ENCODE results near the gene PCDHGA1. TPM values are rescaled to one million over a fixed set of nuclear protein-coding genes. Genes with fewer than 3 reads are reported as not detected.
"Not testable (repeated sequence)": the region's sequence is repeated elsewhere in the genome, so short reads cannot be mapped to it uniquely, and the experiment has no call there.

PCDHGA1 gene
- total RNA-seq, 4 donors from 2014 or later, result 0.65 to 0.97 (median 0.71) TPM

DNA sequence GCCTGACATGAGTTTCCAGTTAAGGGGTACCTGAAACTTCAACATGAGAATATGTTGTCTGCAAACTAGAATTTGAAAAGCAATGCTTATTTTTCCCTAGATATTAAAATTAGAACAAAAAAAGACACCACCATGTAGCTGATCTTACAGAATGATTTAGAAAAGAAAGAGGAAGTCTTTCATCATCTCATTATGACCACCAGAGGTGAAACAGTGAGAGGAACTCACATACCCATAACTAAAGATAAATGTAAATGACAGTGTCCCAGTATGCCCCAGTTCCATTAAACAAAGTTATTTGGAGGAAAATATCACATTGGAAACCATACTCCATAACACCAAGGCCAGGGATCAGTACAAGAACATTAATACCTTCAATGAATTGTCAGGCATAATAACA lies 16.6 kb upstream of the PCDHGA1 start:
- peaks cover 0 to 15% (median 7%) of the 10 kb centered on the region in 3 donors for H3K9me3 ChIP-seq
- in situ Hi-C loops (cut with MboI; ENCODE audit: low sequenced_read_pairs in 4 of 4), result no loop called here
- no peak overlapping the region for H3K27ac ChIP-seq
- intact Hi-C loops (cut with DNase I; ENCODE audit: low total_unique reads), result no loop called here
- TF ChIP-seq CTCF (IDR thresholded peaks at IDR 0.05 in 4 of 5, conservative IDR thresholded peaks at IDR 0.05 in 1 of 5), result no peak
- TF ChIP-seq POLR2A (IDR thresholded peaks at IDR 0.05), result no peak
- DNase-seq, result no peak
- ATAC-seq, result no peak
- no peaks in the 10 kb centered on the region for H3K27me3 ChIP-seq
- H3K4me3 ChIP-seq, result no peak overlapping the region
- peaks cover 10% of the 10 kb centered on the region in 2 donors for H3K4me1 ChIP-seq
- H3K36me3 ChIP-seq, result peaks cover 0 to 34% of the 10 kb centered on the region in 2 donors

GRCh38 chr5:141316963-141317362 lies 13.4 kb upstream of the PCDHGA1 start:
- H3K4me3 ChIP-seq; ATAC-seq; H3K27me3 ChIP-seq; in situ Hi-C loops (cut with MboI; ENCODE audit: low sequenced_read_pairs in 4 of 4); intact Hi-C loops (cut with DNase I; ENCODE audit: low total_unique reads); DNase-seq: not testable (repeated sequence)
- Histone ChIP-seq H3K36me3 (peaks cover 3 to 46% of the 10 kb centered on the region in 2 donors), H3K9me3 (peaks cover 0 to 24% (median 17%) of the 10 kb centered on the region in 3 donors), H3K27ac (peak overlapping the region in 1 of 4 donors; percentile 85), H3K4me1 (peaks cover 30 to 31% of the 10 kb centered on the region in 2 donors)

DNA sequence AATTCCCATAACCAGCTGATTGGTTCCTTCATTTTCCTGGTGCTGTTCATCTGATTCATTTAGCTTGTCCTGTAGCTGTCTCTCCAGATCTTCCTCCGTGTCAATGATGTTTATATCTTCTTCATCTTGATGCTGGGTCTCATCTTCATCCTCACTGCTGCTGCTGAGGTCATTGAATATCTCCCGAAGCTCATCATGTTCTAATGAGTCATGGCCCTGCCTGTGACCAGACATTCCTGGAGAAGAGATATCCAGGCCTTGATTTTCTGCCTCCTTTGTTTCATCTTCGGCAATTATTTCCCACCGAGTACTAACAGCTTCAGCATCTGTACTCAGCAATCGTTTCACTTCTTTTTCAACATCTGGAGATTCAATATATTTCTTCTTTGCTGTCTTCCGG lies 11.1 kb upstream of the PCDHGA1 start:
- Histone ChIP-seq H3K9me3 (peaks cover 0 to 24% (median 17%) of the 10 kb centered on the region in 3 donors), H3K36me3 (peaks cover 3 to 46% of the 10 kb centered on the region in 2 donors), H3K27me3 (no peaks in the 10 kb centered on the region), H3K27ac (peak overlapping the region; percentile 85 to 97 (median 94)), H3K4me3 (peak overlapping the region; percentile 62 to 86 (median 84)), H3K4me1 (peaks cover 32 to 35% of the 10 kb centered on the region in 2 donors)
- TF ChIP-seq CTCF (IDR thresholded peaks at IDR 0.05 in 4 of 5, conservative IDR thresholded peaks at IDR 0.05 in 1 of 5) (no peak), POLR2A (IDR thresholded peaks at IDR 0.05) (no peak)
- ATAC-seq (no peak), DNase-seq (no peak)
- intact Hi-C loops (cut with DNase I; ENCODE audit: low total_unique reads) (no loop called here), in situ Hi-C loops (cut with MboI; ENCODE audit: low sequenced_read_pairs in 4 of 4) (no loop called here)

DNA sequence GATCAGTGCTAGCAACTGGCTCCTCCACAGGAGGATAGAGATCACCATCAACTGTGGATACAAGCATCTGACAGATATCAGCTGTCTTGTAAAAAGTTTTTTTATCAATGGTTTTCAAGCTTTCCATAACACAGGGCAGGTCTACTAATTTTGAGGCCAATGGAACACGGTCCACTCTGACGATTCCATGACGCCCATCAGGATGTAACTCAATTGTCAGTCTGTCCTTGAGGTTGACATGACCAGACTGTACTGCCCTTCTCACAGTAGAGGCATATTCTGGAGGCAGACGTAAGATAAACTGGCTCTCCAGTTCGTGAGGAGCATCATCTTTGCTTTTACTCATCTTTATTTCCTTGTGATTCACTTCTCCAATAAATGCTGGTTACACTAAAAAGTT lies 10.6 kb upstream of the PCDHGA1 start:
- H3K9me3 ChIP-seq, result peaks cover 0 to 24% (median 17%) of the 10 kb centered on the region in 3 donors
- in situ Hi-C loops (cut with MboI; ENCODE audit: low sequenced_read_pairs in 4 of 4) (loop anchor here in 2 of 4 donors (10.0 kb wide), 1 partner anchor 245 kb away; no protein-coding TSS in a partner anchor), intact Hi-C loops (cut with DNase I; ENCODE audit: low total_unique reads) (loop anchor here (1.0 to 10.0 kb wide), 4 partner anchors 203 to 605 kb away; partner anchors contain the start of genes DELE1 and DIAPH1)
- DNase-seq (no peak), ATAC-seq (no peak)
- H3K4me1 ChIP-seq, result peaks cover 32 to 35% of the 10 kb centered on the region in 2 donors
- H3K27me3 ChIP-seq, result no peaks in the 10 kb centered on the region
- peak overlapping the region; percentile 85 to 97 (median 94) for H3K27ac ChIP-seq
- H3K4me3 ChIP-seq, result peak overlapping the region; percentile 62 to 86 (median 84)
- peaks cover 3 to 46% of the 10 kb centered on the region in 2 donors for H3K36me3 ChIP-seq
- no peak for TF ChIP-seq CTCF (IDR thresholded peaks at IDR 0.05 in 4 of 5, conservative IDR thresholded peaks at IDR 0.05 in 1 of 5)
- no peak for TF ChIP-seq POLR2A (IDR thresholded peaks at IDR 0.05)

- ATAC-seq (peak; percentile 94 to 97), DNase-seq (peak; percentile 82 to 88)
- intact Hi-C loops (cut with DNase I; ENCODE audit: low total_unique reads), result loop anchor here (1.0 to 10.0 kb wide), 5 partner anchors 202 to 604 kb away; partner anchors contain the start of genes DELE1 and DIAPH1
- H3K36me3 ChIP-seq, result peaks cover 3 to 43% of the 10 kb centered on the region in 2 donors
- H3K27me3 ChIP-seq, result no peaks in the 10 kb centered on the region
- H3K4me1 ChIP-seq, result peaks cover 32 to 35% of the 10 kb centered on the region in 2 donors
- peak within 1 kb of the TSS; percentile 62 to 86 (median 84) for H3K4me3 ChIP-seq
- peak within 1 kb of the TSS; percentile 85 to 97 (median 94) for H3K27ac ChIP-seq
- peaks cover 0 to 24% (median 17%) of the 10 kb centered on the region in 3 donors for H3K9me3 ChIP-seq
- TF ChIP-seq CTCF (IDR thresholded peaks at IDR 0.05 in 4 of 5, conservative IDR thresholded peaks at IDR 0.05 in 1 of 5) (peak; percentile 79 to 95 (median 88)), POLR2A (IDR thresholded peaks at IDR 0.05) (peak; percentile 99 to 100)
- in situ Hi-C loops (cut with MboI; ENCODE audit: low sequenced_read_pairs in 4 of 4), result loop anchor here in 2 of 4 donors (10.0 kb wide), 1 partner anchor 244 kb away; no protein-coding TSS in a partner anchor
These were observed 9.8 kb upstream of the PCDHGA1 start, which contains the start of gene TAF7 for GRCh38 chr5:141320225-141321169. TAF7 (minus strand) TSS chr5:141320784; CDS start chr5:141320044, 740 bp downstream.
